Non-pigmented ciliary epithelial cell (primary cell): ENCODE data around the gene PYCARD.
A peak's percentile ranks its signal among the peaks of the same experiment; 100 is the strongest.
"Not testable (repeated sequence)": the region's sequence is repeated elsewhere in the genome, so short reads cannot be mapped to it uniquely, and the experiment has no call there.

Source experiments
- DNase-seq: peaks from one replicate; pipeline ENCODE4 v3.0.0-alpha.2; 2010; ENCODE audit warnings: low read depth

Gene PYCARD

GRCh38 chr16:31190818-31191444 is 11.6 kb downstream of the PYCARD start:
- DNase-seq, result no peak

GRCh38 chr16:31190061-31190460 is 12.5 kb downstream of the PYCARD start:
- DNase-seq, result no peak

- no peak for DNase-seq
These were observed 13.2 kb downstream of the PYCARD start for GRCh38 chr16:31189412-31189778.

GRCh38 chr16:31188450-31189411 is 13.8 kb downstream of the PYCARD start:
- no peak for DNase-seq

- no peak for DNase-seq
These were observed 14.8 kb downstream of the PYCARD start for GRCh38 chr16:31187808-31188189.

- DNase-seq, result no peak
These were observed 15.4 kb downstream of the PYCARD start for GRCh38 chr16:31186930-31187807.

GRCh38 chr16:31186176-31186575 is 16.4 kb downstream of the PYCARD start:
- DNase-seq, result no peak

GRCh38 chr16:31185339-31185738 is 17.2 kb downstream of the PYCARD start:
- DNase-seq, result no peak

GRCh38 chr16:31184888-31185287 is 17.7 kb downstream of the PYCARD start:
- DNase-seq, result no peak

GRCh38 chr16:31183432-31184428 is 18.8 kb downstream of the PYCARD start:
- DNase-seq, result no peak

GRCh38 chr16:31182391-31182790 is 20.2 kb downstream of the PYCARD start:
- DNase-seq, result no peak

GRCh38 chr16:31181102-31181830 is 21.3 kb downstream of the PYCARD start:
- DNase-seq, result no peak

- peak; percentile 36 for DNase-seq
These were observed 22.7 kb downstream of the PYCARD start, which contains the start of gene FUS for GRCh38 chr16:31179747-31180459. Gene FUS, plus strand, starts transcription at chr16:31180139. Its CDS starts 76 bp downstream, at chr16:31180215.

GRCh38 chr16:31179219-31179746 is 23.3 kb downstream of the PYCARD start:
- DNase-seq, result no peak

GRCh38 chr16:31177136-31177535 is 25.4 kb downstream of the PYCARD start:
- no peak for DNase-seq

GRCh38 chr16:31170048-31170447 is 32.5 kb downstream of the PYCARD start:
- not testable (repeated sequence) for DNase-seq

- DNase-seq, result no peak
These were observed 33.7 kb downstream of the PYCARD start for GRCh38 chr16:31168848-31169247.

- DNase-seq, result no peak
These were observed 35.2 kb downstream of the PYCARD start for GRCh38 chr16:31167315-31167714.

GRCh38 chr16:31157136-31157535 is 45.4 kb downstream of the PYCARD start:
- DNase-seq, result no peak
